Right forelimb (tissue), 1 donor: ENCODE results near the gene AMN1.
"Not testable (repeated sequence)": the region's sequence is repeated elsewhere in the genome, so short reads cannot be mapped to it uniquely, and the experiment has no call there.

Experiments
- DNase-seq: peaks from one replicate; pipeline ENCODE4 v3.0.0-alpha.2; 2018

The AMN1 gene

DNA sequence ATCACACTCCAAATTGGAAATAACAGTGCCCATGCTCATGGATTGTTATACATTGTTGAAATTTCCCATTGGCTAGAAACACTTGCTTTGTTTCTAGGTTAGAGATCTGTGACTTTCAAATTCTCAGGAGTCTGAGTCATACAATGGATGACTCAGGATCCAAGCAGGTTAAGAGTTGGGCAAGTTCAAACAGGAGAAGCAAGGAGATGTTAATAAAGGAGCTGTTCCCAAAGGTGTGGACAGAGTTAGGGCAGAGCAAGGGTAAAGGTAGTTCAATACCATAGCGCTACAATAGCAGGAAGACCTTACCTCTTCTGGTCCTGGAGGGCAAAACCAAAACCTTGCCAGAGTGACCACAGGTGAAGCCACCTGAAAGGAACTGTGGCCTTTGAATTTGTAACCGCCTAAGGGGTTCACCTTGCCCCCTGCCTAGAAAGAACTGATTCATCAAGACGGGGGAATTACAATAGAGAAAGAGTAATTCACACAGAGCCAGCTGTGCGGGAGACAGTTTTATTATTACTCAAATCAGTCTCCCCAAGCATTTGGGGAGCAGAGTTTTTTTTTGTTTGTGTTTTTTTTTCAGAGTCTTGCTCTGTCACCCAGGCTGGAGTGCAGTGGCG lies 4.2 kb upstream of the AMN1 start:
- DNase-seq = no peak

- not testable (repeated sequence) for DNase-seq
These were observed 2.4 kb upstream of the AMN1 start for GRCh38 chr12:31731203-31731602.

- DNase-seq = no peak
These were observed 884 bp upstream of the AMN1 start for GRCh38 chr12:31729705-31730104.

DNA sequence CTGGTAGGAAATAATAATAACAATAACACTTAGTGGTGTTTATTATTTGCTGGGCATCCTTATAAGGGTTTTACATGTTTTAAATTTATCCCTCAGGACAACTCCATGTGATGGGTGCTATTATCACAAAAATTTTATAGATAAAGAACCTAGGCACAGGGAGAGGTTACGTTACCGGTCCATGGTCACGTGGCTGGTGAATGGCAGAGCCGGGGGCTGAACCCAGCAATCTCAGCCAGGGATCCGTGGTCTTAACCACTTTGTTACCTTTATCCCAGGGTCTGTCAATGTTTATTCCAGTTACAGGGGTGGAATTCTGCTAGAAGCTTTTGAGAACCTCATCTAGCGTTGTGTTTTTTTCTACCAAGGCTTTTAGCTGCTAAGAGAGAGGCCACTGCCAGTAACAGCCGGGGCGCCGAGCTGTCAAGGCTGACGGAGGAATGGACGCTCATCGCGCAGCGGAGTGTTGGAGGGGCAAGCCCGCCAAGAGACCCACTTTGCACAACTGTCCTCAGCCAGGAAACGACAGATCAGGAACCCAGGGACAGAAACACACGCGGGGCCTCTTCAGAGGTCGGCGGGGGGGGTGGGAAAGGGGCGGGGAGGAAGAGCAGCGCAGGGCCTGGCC lies 418 bp downstream of the AMN1 start:
- no peak for DNase-seq

GRCh38 chr12:31727192-31727591 lies 1.6 kb downstream of the AMN1 start:
- no peak for DNase-seq

GRCh38 chr12:31726575-31726974 lies 2.2 kb downstream of the AMN1 start:
- DNase-seq = no peak

GRCh38 chr12:31724557-31724956 lies 4.3 kb downstream of the AMN1 start:
- no peak for DNase-seq

DNA sequence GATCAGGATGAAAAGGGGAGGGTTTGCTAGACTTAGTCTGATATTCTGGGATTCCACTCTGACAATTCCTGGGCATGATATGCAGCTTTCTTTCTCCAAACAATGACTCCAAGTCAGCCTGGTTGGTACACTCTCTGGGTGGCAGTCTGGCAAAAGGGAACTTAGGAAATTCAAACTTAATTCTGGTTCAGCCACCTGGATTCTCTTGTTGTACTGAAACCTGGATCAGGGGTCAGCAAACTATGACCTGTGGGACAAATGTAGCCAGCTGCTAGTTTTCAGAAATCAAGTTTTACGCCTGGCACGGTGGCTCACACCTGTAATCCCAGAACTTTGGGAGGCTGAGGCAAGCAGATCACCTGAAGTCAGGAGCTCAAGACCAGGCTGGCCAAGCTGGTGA lies 6.2 kb downstream of the AMN1 start:
- no peak for DNase-seq

DNA sequence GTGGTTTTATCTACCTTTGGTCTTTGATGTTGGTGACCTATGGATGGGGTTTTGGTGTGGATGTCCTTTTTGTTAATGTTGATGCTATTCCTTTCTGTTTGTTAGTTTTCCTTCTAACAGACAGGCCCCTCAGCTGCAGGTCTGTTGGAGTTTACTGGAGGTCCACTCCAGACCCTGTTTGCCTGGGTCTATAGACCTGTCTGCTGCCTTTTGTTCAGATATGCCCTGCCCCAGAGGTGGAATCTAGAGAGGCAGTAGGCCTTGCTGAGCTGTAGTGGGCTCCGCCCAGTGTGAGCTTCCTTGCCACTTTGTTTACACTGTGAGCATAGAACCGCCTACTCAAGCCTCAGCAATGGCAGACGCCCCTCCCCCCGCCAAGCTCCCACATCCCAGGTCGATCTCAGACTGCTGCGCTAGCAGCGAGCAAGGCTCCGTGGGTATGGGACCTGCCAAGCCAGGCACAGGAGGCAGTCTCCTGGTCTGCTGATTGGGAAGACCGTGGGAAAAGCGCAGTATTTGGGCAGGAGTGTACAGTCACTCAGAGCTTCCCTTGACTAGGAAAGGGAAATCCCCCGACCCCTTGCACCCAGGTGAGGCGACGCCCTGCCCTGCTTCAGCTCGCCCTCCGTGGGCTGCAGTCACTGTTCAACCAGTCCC lies 10.2 kb downstream of the AMN1 start:
- DNase-seq = not testable (repeated sequence)

- DNase-seq = not testable (repeated sequence)
These were observed 11.8 kb downstream of the AMN1 start for GRCh38 chr12:31716998-31717397.

- DNase-seq = no peak
These were observed 13.5 kb downstream of the AMN1 start for GRCh38 chr12:31715283-31715825.

- DNase-seq = no peak
These were observed 14.2 kb downstream of the AMN1 start for GRCh38 chr12:31714406-31715271.

DNA sequence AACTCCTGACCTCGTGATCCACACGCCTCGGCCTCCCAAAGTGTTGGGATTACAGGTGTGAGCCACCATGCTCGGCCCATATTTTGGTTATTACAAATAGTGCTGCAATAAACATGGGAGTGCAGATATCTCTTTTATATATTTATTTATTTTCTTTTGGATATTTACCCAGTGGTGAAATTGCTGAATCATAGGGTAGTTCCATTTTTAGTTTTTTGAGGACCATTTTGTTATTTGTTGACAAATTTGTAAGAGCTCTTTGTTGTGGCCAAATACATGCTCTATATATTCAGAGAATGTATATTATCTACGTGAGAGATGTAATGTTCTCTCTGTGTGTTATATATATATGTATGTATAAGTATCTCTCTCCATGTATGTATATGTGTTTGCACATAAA lies 15.9 kb downstream of the AMN1 start:
- no peak for DNase-seq

GRCh38 chr12:31710021-31710818 lies 18.6 kb downstream of the AMN1 start:
- DNase-seq = no peak

DNA sequence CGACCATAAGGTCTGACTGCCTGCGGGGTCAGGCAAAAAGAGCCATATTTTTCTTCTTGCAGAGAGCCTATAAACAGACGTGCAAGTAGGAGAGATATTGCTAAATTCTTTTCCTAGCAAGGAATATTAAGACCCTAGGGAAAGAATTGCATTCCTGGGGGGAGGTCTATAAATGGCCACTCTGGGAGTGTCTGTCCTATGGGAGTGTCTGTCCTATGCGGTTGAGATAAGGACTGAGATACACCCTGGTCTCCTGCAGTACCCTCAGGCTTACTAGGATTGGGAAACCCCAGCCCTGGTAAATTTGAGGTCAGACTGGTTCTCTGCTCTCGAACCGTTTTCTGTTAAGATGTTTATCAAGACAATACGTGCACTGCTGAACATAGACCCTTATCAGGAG lies 20.7 kb downstream of the AMN1 start:
- DNase-seq = not testable (repeated sequence)

DNA sequence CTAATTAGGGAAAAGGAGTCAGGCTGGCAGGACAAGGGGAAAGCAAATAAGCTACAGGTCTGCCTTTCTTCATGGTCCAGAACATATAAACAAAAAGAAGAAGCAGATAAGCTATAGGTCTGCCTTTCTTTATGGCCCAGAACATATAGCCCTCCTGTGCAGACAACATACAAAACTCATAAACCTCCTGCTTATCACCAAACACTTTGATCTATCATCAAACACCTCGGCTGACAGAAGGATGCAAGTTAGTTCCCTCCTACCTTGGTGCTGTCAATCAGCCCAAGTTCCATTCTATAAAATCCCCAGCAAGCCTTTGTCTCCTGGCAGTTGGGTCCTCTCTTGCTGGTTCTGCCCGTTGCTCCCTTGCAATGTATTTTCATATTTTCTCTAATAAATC lies 23.2 kb downstream of the AMN1 start:
- DNase-seq = no peak

DNA sequence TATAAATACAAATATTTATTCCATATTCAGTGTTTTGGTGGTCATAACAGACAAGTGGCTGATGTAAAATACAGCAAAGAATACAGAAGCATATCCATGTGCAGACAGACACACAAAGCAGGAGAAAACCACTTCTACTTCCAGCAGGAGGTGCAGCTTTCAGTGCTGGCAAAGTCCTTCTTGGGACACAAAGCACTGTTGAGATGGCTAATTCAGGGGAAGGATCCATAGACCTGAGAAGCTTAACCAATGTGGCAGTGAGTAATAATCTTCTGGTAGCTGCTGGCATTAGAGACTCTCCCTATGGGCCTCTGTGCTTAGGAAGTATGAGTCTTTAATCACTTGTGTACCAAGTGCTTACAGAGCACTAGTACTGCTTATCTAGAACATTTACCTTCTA lies 26.8 kb downstream of the AMN1 start:
- DNase-seq = no peak

GRCh38 chr12:31689921-31690320 lies 38.9 kb downstream of the AMN1 start:
- not testable (repeated sequence) for DNase-seq

DNA sequence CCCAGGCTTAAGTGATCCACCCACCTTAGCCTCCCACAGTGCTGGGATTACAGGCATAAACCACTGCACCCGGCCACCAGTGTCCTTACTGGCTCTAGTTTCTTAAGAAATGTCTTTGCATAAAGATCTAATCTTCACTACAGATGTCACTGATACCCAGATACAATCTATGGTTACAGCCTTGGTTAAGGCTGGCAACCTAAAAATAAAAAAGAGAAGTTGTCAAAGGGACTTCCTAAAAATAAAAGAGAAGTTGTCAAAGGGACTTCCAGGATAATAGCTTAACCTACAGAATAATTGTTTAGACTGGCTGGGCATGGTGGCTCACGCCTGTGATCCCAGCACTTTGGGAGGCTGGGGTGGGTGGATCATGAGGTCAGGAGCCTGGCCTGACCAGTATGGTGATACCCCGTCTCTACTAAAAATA lies 41.7 kb downstream of the AMN1 start:
- DNase-seq = no peak

- no peak for DNase-seq
These were observed 43.0 kb downstream of the AMN1 start for GRCh38 chr12:31685801-31686200.

DNA sequence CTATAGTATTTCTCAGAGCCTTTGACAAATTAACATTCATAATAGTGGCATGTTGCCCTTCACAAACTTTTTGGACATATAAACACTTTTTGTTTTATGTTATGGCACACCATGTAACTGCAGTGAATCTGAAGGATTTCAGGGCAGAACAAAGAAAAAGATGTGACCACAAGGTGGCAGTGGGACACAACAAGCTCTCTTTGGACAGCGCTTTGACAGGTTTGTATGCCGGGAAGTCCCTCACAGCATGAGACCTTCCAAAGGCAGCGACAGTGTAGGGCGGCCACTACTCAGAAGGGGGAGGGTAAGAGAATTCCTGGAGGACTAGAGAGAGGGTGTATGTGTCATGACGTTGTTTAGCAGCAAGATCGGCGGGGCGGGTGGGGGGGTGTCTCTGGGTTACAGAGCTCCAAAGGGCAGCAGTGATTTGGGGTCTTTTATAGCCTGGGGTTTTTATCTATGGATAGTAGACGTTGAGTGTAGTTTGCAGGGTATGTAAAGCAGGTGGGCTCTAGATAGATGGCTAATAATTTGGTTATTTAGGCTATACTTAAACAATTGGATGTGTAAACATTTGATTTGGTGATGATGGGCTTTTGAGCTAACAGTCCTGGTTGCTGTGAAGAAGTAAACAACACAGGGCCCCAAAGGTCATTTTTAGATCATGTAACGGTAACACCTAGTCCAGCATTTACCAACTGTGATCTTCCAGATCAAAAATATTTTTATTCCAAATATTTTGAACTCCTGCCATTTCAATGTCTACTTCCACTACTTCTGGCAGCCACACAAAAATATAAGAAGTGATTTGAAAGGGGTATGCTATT lies 46.5 kb downstream of the AMN1 start:
- no peak for DNase-seq
